ENCODE data around the gene ZNF365.

GRCh38 chr10:62433901-62434300 is 59.7 kb downstream of the ZNF365 start:
- no peak for TF ChIP-seq POLR2A (IDR thresholded peaks at IDR 0.05; ENCODE audit: low read length)
- no peak for TF ChIP-seq GATA1 (IDR thresholded peaks at IDR 0.05; ENCODE audit: low read depth, low read length)

Measured in erythroblast (primary cell).